ENCODE data around the gene OTOG.
A peak's percentile ranks its signal among the peaks of the same experiment; 100 is the strongest.

The OTOG gene

GRCh38 chr11:17646451-17647145 is 99.5 kb downstream of the OTOG start:
- H3K4me3 ChIP-seq (ENCODE audit: low read depth, low read length): no peak overlapping the region
- POLR2A ChIA-PET: no interaction called here
- no peaks in the 10 kb centered on the region for H3K9me3 ChIP-seq (ENCODE audit: control insufficient read depth, insufficient read depth, low read depth, low read length)
- no peaks in the 10 kb centered on the region for H3K36me3 ChIP-seq (ENCODE audit: control insufficient read depth in 2 of 2, insufficient read depth in 1 of 2, low read length in 2 of 2)
- TF ChIP-seq ZFP69B (tag by site-specific recombination; IDR thresholded peaks at IDR 0.05) (no peak), SETDB1 (IDR thresholded peaks at IDR 0.05; ENCODE audit: insufficient read length, low read length) (no peak), ZNF843 (tag by site-specific recombination; IDR thresholded peaks at IDR 0.05) (no peak), ZBTB8A (tag by site-specific recombination; IDR thresholded peaks at IDR 0.05) (no peak), KLF7 (tag by site-specific recombination; IDR thresholded peaks at IDR 0.05; ENCODE audit: borderline replicate concordance) (no peak), KLF9 (tag by site-specific recombination; IDR thresholded peaks at IDR 0.05; ENCODE audit: low read depth) (no peak)
- TF ChIP-seq, protein P1, sequence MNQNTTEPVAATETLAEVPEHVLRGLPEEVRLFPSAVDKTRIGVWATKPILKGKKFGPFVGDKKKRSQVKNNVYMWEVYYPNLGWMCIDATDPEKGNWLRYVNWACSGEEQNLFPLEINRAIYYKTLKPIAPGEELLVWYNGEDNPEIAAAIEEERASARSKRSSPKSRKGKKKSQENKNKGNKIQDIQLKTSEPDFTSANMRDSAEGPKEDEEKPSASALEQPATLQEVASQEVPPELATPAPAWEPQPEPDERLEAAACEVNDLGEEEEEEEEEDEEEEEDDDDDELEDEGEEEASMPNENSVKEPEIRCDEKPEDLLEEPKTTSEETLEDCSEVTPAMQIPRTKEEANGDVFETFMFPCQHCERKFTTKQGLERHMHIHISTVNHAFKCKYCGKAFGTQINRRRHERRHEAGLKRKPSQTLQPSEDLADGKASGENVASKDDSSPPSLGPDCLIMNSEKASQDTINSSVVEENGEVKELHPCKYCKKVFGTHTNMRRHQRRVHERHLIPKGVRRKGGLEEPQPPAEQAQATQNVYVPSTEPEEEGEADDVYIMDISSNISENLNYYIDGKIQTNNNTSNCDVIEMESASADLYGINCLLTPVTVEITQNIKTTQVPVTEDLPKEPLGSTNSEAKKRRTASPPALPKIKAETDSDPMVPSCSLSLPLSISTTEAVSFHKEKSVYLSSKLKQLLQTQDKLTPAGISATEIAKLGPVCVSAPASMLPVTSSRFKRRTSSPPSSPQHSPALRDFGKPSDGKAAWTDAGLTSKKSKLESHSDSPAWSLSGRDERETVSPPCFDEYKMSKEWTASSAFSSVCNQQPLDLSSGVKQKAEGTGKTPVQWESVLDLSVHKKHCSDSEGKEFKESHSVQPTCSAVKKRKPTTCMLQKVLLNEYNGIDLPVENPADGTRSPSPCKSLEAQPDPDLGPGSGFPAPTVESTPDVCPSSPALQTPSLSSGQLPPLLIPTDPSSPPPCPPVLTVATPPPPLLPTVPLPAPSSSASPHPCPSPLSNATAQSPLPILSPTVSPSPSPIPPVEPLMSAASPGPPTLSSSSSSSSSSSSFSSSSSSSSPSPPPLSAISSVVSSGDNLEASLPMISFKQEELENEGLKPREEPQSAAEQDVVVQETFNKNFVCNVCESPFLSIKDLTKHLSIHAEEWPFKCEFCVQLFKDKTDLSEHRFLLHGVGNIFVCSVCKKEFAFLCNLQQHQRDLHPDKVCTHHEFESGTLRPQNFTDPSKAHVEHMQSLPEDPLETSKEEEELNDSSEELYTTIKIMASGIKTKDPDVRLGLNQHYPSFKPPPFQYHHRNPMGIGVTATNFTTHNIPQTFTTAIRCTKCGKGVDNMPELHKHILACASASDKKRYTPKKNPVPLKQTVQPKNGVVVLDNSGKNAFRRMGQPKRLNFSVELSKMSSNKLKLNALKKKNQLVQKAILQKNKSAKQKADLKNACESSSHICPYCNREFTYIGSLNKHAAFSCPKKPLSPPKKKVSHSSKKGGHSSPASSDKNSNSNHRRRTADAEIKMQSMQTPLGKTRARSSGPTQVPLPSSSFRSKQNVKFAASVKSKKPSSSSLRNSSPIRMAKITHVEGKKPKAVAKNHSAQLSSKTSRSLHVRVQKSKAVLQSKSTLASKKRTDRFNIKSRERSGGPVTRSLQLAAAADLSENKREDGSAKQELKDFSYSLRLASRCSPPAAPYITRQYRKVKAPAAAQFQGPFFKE (tag by site-specific recombination; IDR thresholded peaks at IDR 0.05; ENCODE audit: borderline replicate concordance): no peak
- CTCF ChIA-PET: interaction anchor here (0.6 kb wide), 1 partner anchor 82 kb away, joined by 3 read pairs; no protein-coding TSS in a partner anchor
- H3K27ac ChIP-seq (ENCODE audit: extremely low read depth, low read depth, low read length): no peak overlapping the region
- no peaks in the 10 kb centered on the region for H3K4me1 ChIP-seq (ENCODE audit: control insufficient read depth, insufficient read depth, low read length)

DNA sequence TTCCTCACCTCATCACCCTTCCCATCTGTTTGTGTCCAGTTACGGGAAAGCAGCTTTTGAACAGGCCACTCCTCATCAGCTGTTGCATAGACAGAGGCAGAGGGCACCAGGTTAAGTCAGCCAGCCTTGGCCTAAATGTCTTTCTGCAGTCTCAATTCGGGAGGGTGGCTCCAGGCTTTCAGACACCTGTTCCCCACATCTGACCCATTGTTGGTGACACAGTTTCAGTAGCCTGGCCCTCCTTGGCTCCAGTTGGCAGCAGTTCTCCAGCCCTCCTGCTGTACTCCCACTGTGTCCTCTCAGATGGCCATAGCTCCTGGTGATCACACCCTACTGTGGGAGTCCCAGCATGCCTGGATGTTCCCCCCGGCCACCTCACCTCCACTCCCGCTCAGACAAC is 101.5 kb downstream of the OTOG start:
- ChIA-PET CTCF (interaction anchor here (0.7 to 1.1 kb wide), 3 partner anchors 13 to 330 kb away, joined by 3 to 6 read pairs (median 3); partner anchors contain the start of gene MYOD1), POLR2A (no interaction called here)
- no peaks in the 10 kb centered on the region for H3K9me3 ChIP-seq (ENCODE audit: control insufficient read depth, insufficient read depth, low read depth, low read length)

DNA sequence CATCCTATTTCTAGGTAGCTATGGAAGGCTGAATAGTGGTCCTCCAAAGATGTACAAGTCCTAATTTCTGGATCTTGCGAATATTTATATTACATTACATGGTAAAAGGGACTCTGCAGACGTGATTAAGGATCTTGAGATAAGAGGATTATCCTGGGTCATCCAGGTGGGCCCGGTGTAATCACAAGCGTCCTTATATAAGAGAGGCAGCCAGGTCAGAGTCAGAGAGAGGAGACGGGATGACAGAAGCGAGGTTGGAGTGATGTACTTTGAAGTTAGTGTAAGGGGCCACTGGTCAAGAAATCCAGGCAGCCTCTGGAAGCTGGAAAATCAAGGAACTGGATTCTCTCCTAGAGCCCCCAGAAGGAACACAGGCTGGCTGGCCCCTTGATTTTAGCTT is 102.2 kb downstream of the OTOG start:
- H3K4me1 ChIP-seq (ENCODE audit: control insufficient read depth, insufficient read depth, low read length): no peaks in the 10 kb centered on the region
- H3K4me3 ChIP-seq (ENCODE audit: low read depth, low read length): no peak overlapping the region
- ChIA-PET CTCF (interaction anchor here (1.1 kb wide), 1 partner anchor 13 kb away, joined by 3 read pairs; no protein-coding TSS in a partner anchor), POLR2A (no interaction called here)
- no peak overlapping the region for H3K27ac ChIP-seq (ENCODE audit: extremely low read depth, low read depth, low read length)
- TF ChIP-seq ZNF433 (tag by site-specific recombination; IDR thresholded peaks at IDR 0.05; ENCODE audit: low read depth): no peak
- no peak for TF ChIP-seq ZNF274 (IDR thresholded peaks at IDR 0.05; ENCODE audit: low read length)
- no peak for TF ChIP-seq ZNF274 (tag by site-specific recombination; IDR thresholded peaks at IDR 0.05; ENCODE audit: borderline replicate concordance)
- no peak for TF ChIP-seq ZNF555 (tag by site-specific recombination; conservative IDR thresholded peaks at IDR 0.05)
- TF ChIP-seq ZNF677 (tag by site-specific recombination; IDR thresholded peaks at IDR 0.05): no peak
- TF ChIP-seq YY2 (tag by site-specific recombination; IDR thresholded peaks at IDR 0.05): no peak
- no peak for TF ChIP-seq ZIC2 (tag by site-specific recombination; IDR thresholded peaks at IDR 0.05)
- TF ChIP-seq IKZF3 (tag by site-specific recombination; IDR thresholded peaks at IDR 0.05): no peak
- H3K36me3 ChIP-seq (ENCODE audit: control insufficient read depth in 2 of 2, insufficient read depth in 1 of 2, low read length in 2 of 2): no peaks in the 10 kb centered on the region
- H3K9me3 ChIP-seq (ENCODE audit: control insufficient read depth, insufficient read depth, low read depth, low read length): no peaks in the 10 kb centered on the region

More for the DNA sequence above, 101.5 kb downstream of the OTOG start:
- H3K4me1 ChIP-seq (ENCODE audit: control insufficient read depth, insufficient read depth, low read length): no peaks in the 10 kb centered on the region
- TF ChIP-seq ZIC2 (tag by site-specific recombination; IDR thresholded peaks at IDR 0.05) (peak; percentile 55; the same call in 1 of the 2 replicates), KLF8 (tag by site-specific recombination; IDR thresholded peaks at IDR 0.05) (no peak)
- H3K4me3 ChIP-seq (ENCODE audit: low read depth, low read length): no peak overlapping the region
- H3K36me3 ChIP-seq (ENCODE audit: control insufficient read depth in 2 of 2, insufficient read depth in 1 of 2, low read length in 2 of 2): no peaks in the 10 kb centered on the region
- no peak overlapping the region for H3K27ac ChIP-seq (ENCODE audit: extremely low read depth, low read depth, low read length)

All from HEK293 (cell line).